ENCODE measurements around the gene PTPRN2. TPM values are rescaled to one million over a fixed set of nuclear protein-coding genes. Genes with fewer than 3 reads are reported as not detected.

PTPRN2 gene
- total RNA-seq, 1 experiment from 2014 or later = 2.1 TPM

DNA sequence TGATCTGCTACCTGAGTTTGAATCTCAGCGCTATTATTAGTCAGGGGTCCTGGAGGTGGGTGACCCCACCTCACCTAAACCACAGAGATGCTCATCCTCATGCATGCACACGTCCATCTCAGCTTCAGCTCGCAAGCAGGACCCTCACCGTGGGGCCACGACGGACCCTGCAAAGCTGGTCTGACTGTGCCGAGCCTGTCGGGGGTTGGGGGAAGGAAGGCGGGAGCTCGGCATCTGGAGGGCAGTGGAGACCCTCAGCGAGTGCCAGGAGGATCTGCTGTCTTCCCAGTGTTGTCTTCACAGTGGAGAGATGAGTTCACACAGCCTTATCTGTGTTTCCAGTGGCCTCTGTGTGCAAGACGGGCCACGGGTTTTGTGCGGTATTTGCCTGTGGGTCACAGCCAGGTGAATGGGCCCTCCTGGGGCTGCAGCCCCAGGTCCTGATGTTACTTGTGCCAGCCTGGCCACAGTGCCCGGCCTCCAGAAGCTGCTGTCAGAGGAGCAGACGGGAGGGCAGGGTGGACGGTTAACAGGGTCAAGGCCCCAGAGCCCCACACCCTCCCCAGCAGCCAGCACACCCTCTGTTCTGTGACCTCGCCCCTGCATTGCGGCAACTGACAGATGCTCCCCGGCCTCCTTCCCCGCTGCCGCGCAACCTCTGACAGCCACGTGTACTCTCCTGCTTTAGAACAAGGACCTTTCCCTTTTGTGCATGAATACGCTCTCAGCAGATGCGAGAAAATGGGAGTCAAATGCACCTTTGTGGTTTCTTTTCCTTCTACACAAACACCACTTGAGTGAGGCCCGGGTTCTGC is 722.1 kb downstream of the PTPRN2 start:
- Histone ChIP-seq H3K27me3 (ENCODE audit: insufficient read depth, low read length) (no peaks in the 10 kb centered on the region), H2AFZ (ENCODE audit: low read depth, low read length, poor library complexity, severe bottlenecking) (no peak overlapping the region), H3K27ac (ENCODE audit: low read depth, low read length) (no peak overlapping the region), H3K9me2 (ENCODE audit: insufficient read depth) (no peaks in the 10 kb centered on the region), H3K9me3 (ENCODE audit: control insufficient read depth in 1 of 2, insufficient read depth in 1 of 2, low read depth in 1 of 2, low read length in 2 of 2) (no peaks in the 10 kb centered on the region), H4K20me1 (ENCODE audit: insufficient read depth) (no peaks in the 10 kb centered on the region), H3K36me3 (ENCODE audit: control insufficient read depth in 1 of 2, insufficient read depth in 2 of 2, low read length in 2 of 2) (no peaks in the 10 kb centered on the region), H3K9ac (ENCODE audit: low read length) (no peak overlapping the region), H3K4me3 (replicated peaks in 1 of 2; ENCODE audit: low read depth in 1 of 2, low read length in 2 of 2) (no peak overlapping the region), H3K79me2 (ENCODE audit: insufficient read depth, low read length) (no peaks in the 10 kb centered on the region), H3K4me1 (ENCODE audit: control insufficient read depth in 1 of 2, insufficient read depth in 2 of 2, low read length in 2 of 2) (no peaks in the 10 kb centered on the region), H3K4me2 (ENCODE audit: low read length) (no peak overlapping the region)
- ATAC-seq (no peak), DNase-seq (ENCODE audit: low read depth, low spot score) (no peak)
- POLR2A ChIA-PET = no interaction called here
- TF ChIP-seq TCF7L2 (IDR thresholded peaks at IDR 0.05; ENCODE audit: borderline replicate concordance, extremely low read depth, insufficient read depth, insufficient read length) (no peak), EZH2 (IDR thresholded peaks at IDR 0.05) (no peak), CEBPB (IDR thresholded peaks at IDR 0.05; ENCODE audit: low read depth) (no peak), ZFX (IDR thresholded peaks at IDR 0.05) (no peak), JUND (IDR thresholded peaks at IDR 0.05) (no peak), YY1 (IDR thresholded peaks at IDR 0.05; ENCODE audit: extremely low read depth, insufficient replicate concordance, low read depth, low read length) (no peak), EGR1 (IDR thresholded peaks at IDR 0.05; ENCODE audit: low read depth) (no peak), RAD21 (IDR thresholded peaks at IDR 0.05; ENCODE audit: low read depth) (no peak), CBX3 (IDR thresholded peaks at IDR 0.05; ENCODE audit: low read depth) (no peak), POLR2A (IDR thresholded peaks at IDR 0.05; ENCODE audit: borderline replicate concordance, extremely low read depth, insufficient read depth, insufficient read length) (no peak), ZNF274 (IDR thresholded peaks at IDR 0.05; ENCODE audit: low read depth, low read length) (no peak), ELF1 (IDR thresholded peaks at IDR 0.05; ENCODE audit: borderline replicate concordance, low read depth) (no peak), POLR2AphosphoS5 (IDR thresholded peaks at IDR 0.05; ENCODE audit: low read depth, low read length) (no peak), SRF (IDR thresholded peaks at IDR 0.05; ENCODE audit: low read depth) (no peak), SIN3A (IDR thresholded peaks at IDR 0.05; ENCODE audit: low read depth) (no peak)
- TF ChIP-seq, protein P1, sequence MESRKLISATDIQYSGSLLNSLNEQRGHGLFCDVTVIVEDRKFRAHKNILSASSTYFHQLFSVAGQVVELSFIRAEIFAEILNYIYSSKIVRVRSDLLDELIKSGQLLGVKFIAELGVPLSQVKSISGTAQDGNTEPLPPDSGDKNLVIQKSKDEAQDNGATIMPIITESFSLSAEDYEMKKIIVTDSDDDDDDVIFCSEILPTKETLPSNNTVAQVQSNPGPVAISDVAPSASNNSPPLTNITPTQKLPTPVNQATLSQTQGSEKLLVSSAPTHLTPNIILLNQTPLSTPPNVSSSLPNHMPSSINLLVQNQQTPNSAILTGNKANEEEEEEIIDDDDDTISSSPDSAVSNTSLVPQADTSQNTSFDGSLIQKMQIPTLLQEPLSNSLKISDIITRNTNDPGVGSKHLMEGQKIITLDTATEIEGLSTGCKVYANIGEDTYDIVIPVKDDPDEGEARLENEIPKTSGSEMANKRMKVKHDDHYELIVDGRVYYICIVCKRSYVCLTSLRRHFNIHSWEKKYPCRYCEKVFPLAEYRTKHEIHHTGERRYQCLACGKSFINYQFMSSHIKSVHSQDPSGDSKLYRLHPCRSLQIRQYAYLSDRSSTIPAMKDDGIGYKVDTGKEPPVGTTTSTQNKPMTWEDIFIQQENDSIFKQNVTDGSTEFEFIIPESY (IDR thresholded peaks at IDR 0.05; ENCODE audit: extremely low read depth, insufficient replicate concordance, low read length) = no peak
- TF ChIP-seq, protein P2, sequence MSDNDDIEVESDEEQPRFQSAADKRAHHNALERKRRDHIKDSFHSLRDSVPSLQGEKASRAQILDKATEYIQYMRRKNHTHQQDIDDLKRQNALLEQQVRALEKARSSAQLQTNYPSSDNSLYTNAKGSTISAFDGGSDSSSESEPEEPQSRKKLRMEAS (IDR thresholded peaks at IDR 0.05) = no peak
- TF ChIP-seq, protein P3, sequence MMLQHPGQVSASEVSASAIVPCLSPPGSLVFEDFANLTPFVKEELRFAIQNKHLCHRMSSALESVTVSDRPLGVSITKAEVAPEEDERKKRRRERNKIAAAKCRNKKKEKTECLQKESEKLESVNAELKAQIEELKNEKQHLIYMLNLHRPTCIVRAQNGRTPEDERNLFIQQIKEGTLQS (IDR thresholded peaks at IDR 0.05) = no peak
- TF ChIP-seq, protein P4, sequence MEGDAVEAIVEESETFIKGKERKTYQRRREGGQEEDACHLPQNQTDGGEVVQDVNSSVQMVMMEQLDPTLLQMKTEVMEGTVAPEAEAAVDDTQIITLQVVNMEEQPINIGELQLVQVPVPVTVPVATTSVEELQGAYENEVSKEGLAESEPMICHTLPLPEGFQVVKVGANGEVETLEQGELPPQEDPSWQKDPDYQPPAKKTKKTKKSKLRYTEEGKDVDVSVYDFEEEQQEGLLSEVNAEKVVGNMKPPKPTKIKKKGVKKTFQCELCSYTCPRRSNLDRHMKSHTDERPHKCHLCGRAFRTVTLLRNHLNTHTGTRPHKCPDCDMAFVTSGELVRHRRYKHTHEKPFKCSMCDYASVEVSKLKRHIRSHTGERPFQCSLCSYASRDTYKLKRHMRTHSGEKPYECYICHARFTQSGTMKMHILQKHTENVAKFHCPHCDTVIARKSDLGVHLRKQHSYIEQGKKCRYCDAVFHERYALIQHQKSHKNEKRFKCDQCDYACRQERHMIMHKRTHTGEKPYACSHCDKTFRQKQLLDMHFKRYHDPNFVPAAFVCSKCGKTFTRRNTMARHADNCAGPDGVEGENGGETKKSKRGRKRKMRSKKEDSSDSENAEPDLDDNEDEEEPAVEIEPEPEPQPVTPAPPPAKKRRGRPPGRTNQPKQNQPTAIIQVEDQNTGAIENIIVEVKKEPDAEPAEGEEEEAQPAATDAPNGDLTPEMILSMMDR (IDR thresholded peaks at IDR 0.05 in 2 of 3, conservative IDR thresholded peaks at IDR 0.05 in 1 of 3; ENCODE audit: borderline replicate concordance in 1 of 3, insufficient read depth in 1 of 3, low read depth in 2 of 3, low read length in 2 of 3) = no peak
- BruUV-seq (replicated peaks) = no TSS peak
- CTCF ChIA-PET = no interaction called here
- intact Hi-C loops (cut with micrococcal nuclease) = no loop called here
- RAD21 ChIA-PET (ENCODE audit: low non-redundant PET in 1 of 2, low total read pairs in 2 of 2, uncharacterized antibody in 2 of 2, unreplicated experiment in 2 of 2) = no interaction called here
